Astrocyte of the cerebellum (primary cell): ENCODE results near the gene LIN54.

Source experiments
- DNase-seq: peaks from one replicate; pipeline ENCODE4 v3.0.0-alpha.2; 2011; ENCODE audit warnings: low read depth
- H3K4me3 ChIP-seq: 2 replicates; pipeline ENCODE4 v1.5.1; 2011; ENCODE audit warnings: mild to moderate bottlenecking, low read depth, low read length, moderate library complexity
- in situ Hi-C: cut with HindIII; loops from 2 replicates; pipeline ENCODE4 v1.10.0; 2017; ENCODE audit warnings: low sequenced_read_pairs
- TF ChIP-seq, protein P1 (sequence below): IDR thresholded peaks from 2 replicates; pipeline ENCODE4 v1.5.1; 2012; ENCODE audit warnings: low read length, low read depth, moderate library complexity, mild to moderate bottlenecking; ENCODE audit errors: missing control alignments

The LIN54 gene

DNA sequence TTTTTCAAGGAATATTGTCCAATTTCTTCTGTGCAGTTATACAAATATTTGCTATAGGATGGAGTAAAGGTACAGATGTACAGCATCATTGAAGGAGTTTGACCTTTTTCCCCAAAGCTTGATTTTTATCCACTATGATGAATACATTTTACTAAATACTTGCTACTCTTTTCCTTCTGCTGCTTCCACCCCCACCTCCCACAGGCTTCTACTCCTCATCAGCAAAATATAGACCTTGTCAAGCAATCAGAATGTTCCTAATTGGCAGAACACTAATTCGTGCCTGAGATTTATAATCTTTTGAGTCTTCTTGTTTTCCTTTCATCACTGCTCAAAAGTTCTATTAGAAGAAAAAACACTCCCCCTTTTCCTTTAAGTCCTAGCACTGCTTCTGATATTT, 113.9 kb downstream of the LIN54 start:
- no peak for DNase-seq
- no peak overlapping the region for H3K4me3 ChIP-seq
- in situ Hi-C loops, result no loop called here
- TF ChIP-seq, protein P1, sequence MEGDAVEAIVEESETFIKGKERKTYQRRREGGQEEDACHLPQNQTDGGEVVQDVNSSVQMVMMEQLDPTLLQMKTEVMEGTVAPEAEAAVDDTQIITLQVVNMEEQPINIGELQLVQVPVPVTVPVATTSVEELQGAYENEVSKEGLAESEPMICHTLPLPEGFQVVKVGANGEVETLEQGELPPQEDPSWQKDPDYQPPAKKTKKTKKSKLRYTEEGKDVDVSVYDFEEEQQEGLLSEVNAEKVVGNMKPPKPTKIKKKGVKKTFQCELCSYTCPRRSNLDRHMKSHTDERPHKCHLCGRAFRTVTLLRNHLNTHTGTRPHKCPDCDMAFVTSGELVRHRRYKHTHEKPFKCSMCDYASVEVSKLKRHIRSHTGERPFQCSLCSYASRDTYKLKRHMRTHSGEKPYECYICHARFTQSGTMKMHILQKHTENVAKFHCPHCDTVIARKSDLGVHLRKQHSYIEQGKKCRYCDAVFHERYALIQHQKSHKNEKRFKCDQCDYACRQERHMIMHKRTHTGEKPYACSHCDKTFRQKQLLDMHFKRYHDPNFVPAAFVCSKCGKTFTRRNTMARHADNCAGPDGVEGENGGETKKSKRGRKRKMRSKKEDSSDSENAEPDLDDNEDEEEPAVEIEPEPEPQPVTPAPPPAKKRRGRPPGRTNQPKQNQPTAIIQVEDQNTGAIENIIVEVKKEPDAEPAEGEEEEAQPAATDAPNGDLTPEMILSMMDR, result no peak

DNA sequence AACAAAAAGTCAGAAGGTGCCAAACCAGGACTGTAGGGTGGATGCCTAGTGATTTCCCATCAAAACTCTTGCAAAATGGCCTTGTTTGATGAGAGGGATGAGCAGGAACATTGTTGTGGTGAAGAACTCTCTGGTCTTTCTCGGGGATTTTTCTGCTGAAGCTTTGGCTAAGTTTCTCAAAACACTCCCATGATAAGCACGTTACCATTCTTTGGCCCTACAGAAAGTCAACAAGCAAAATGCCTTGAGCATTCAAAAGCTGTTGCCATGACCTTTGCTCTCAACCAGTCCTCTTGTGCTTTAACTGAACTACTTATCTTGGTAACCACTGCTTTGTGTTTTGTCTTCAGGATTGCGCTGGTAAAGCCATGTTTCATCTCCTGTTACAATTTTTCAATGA, 116.7 kb downstream of the LIN54 start:
- in situ Hi-C loops, result no loop called here
- TF ChIP-seq, protein P1, result no peak
- no peak for DNase-seq
- H3K4me3 ChIP-seq, result no peak overlapping the region

DNA sequence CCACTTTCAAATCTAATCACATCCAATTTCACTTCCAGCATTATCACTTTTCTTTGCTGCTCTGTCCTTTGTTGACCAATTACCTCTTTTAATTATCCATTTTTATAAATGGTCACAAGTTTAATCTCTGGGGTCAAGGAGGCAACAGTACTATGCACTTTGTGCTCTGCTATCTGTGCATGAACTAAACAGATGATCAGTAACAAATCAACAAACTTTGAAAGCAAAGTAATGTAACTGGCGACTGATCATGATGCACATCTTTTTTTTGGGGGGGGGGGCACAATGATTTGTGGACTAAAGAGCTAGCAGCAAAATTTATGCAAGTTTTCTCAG, 118.2 kb downstream of the LIN54 start:
- TF ChIP-seq, protein P1, result no peak
- H3K4me3 ChIP-seq, result no peak overlapping the region
- DNase-seq, result no peak
- in situ Hi-C loops, result no loop called here

DNA sequence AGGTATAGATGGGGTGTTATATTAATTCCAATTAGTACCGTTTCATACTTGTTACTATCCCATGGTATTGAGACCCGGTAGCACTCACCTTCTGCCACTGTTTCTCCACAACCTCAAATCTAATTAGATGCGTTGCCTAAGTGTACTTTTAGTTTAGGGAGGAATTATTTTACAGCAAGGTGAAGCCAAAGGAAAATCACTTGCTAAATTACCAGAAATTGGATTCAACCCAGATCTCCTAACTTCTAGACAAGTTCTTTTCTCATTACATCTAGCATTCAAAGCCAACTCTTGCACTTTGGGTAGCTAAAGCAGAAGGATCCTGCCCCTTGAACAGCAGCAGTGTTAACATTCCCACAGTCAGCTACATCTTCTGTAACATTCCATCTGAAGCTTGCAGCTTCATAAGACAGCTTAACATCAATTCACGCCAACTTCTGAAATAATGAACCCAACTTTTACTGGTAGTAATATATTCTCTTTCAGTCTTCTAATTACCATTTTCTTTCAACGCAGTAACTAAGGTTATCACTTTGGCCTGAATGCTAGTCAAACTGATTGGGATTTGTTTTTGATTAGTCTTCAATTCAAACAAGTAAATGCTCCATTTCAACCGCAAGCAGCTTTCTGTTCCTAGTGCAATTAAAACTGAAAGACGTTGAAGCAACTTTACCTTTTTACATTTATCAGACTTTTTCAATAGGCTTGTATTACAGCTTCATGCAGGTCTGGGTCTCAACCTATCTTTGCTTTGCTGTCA, 118.7 kb downstream of the LIN54 start:
- in situ Hi-C loops, result no loop called here
- TF ChIP-seq, protein P1, result no peak
- DNase-seq, result no peak
- peak overlapping the region; percentile 76 for H3K4me3 ChIP-seq

DNA sequence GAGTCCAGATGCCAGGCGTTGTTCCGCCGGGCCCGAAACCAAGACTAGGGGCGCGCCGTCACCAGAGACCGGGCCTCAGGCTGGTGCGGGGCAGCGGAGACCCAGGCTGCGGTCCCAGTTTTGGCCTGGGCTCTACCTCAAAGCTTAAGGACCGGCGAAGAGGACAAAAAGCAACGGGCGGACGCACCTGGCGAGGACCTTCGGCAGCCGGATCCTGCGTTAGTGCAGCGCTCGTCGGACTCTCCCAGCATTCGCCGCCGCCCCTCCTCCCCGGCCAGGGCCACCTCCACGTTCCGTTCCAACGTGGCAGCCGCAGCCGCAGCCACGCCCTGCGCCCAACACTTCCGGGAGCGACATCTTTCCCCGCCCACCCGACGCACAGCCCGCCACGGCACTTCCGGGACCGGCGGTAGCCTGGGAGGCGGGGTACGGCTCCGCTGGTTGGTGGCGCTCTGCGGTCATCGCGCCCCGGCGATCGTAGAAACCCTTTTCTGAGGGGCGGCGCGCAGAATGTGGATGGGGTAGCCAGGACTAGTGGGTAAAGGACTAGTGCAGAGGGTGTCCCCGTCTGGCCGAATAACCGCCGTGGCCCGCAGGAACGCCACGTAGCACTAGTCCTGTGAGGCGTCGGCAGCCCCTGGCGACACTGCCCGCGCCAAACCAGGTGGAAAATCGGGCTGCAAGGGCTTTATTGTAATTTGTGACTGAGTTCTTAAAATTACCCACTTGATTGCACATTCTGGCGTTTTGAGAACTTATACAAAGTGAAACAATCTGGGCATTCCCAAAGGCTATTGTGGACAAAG, 119.5 kb downstream of the LIN54 start, which contains the start of gene SEC31A:
Gene SEC31A, minus strand, starts transcription at position 253 of the 806 bp plus-strand sequence. CDS start 9,217 bp downstream, outside the sequence.
- DNase-seq, result peak; percentile 81
- TF ChIP-seq, protein P1, result no peak
- in situ Hi-C loops, result no loop called here
- H3K4me3 ChIP-seq, result peak within 1 kb of the TSS; percentile 76

DNA sequence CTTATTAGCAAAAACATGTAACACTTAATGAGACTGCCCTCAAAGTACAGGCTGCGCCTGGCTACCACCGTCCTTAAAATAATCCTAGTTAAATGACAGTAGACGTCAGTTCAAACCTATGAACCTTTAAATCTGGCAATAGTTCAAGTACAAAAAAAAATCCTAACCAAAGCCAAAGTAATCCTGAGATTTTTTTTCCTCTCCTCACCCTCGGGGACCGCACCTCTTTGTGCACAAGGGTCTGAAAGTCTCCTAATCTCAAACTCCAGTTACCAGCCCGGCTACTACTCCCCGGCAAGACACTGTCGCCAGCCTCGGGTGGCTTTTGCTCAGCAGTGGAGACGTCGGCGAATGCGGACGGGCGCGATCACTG, 120.1 kb downstream of the LIN54 start:
- DNase-seq, result no peak
- in situ Hi-C loops, result no loop called here

More for the DNA sequence above, 120.1 kb downstream of the LIN54 start:
- TF ChIP-seq, protein P1, result no peak
- H3K4me3 ChIP-seq, result peak overlapping the region; percentile 76
